HepG2 (cell line): ENCODE results near the gene C13orf46. TPM values are rescaled to one million over a fixed set of nuclear protein-coding genes. Genes with fewer than 3 reads are reported as not detected.

Experiments
- ATAC-seq: fragments of 200-7000 bp; cut with Tn5 transposase; 3 replicates; pipeline ENCODE4 v1.9.1; 2020; ENCODE audit warnings: mild to moderate bottlenecking, moderate library complexity
- BruUV-seq: library from RNA; stranded (reverse); fragments of 400-500 nt; replicated peaks from 2 replicates; lab custom pipeline; 2021; lab: Mats Ljungman, UMichigan
- CTCF ChIA-PET: fragments of 300-600 bp; formaldehyde crosslinking; extraction: SDS; loops from one replicate; lab custom pipeline; 2021; ENCODE audit warnings: low total read pairs, inconsistent platforms, low intra/inter-chr PET ratio; lab: Yijun Ruan, JAX
- POLR2A ChIA-PET: fragments of 350-600 bp; sonication (Branson Sonifier 250); formaldehyde crosslinking; loops from one replicate; lab custom pipeline; 2020; ENCODE audit warnings: antibody characterized with exemption, inconsistent platforms; lab: Yijun Ruan, JAX
- DNase-seq: peaks from one replicate; pipeline ENCODE4 v3.0.0-alpha.2; 2015; ENCODE audit warnings: low spot score
- FAIRE-seq: peaks from 3 replicates; lab custom pipeline; 2011; peaks lifted over from hg19 to GRCh38; lab: Jason Lieb, UNC
- H2AFZ ChIP-seq: one replicate; pipeline ENCODE4 v1.6.1; 2011; ENCODE audit warnings: low read length, inconsistent platforms
- H3K27ac ChIP-seq: fragments of 300-600 bp; 3 replicates; pipeline ENCODE4 v1.8.0; 2011; ENCODE audit warnings: mixed run types, mild to moderate bottlenecking, mixed read lengths, low read length, inconsistent platforms; ENCODE audit not compliant: insufficient read depth; ENCODE audit errors: extremely low read length
- H3K27me3 ChIP-seq, 2 experiments: fragments of 200-600 bp in 1 of 2; 2 replicates in 1 of 2; 3 replicates in 1 of 2; pipeline versions ENCODE4 v1.6.0 to v1.8.0; 2011; ENCODE audit warnings: low read length in 2 of 2, mild to moderate bottlenecking in 2 of 2, moderate library complexity in 2 of 2, inconsistent platforms in 1 of 2; ENCODE audit not compliant: insufficient read depth in 2 of 2, control insufficient read depth in 1 of 2
- H3K36me3 ChIP-seq, 2 experiments: fragments of 200-600 bp in 1 of 2; replicated peaks in 1 of 2; 2 replicates in 1 of 2; 3 replicates in 1 of 2; pipeline versions ENCODE4 v1.5.1 to v1.8.0; 2011; ENCODE audit warnings: low read length in 2 of 2, inconsistent platforms in 1 of 2; ENCODE audit not compliant: insufficient read depth in 2 of 2, control insufficient read depth in 1 of 2
- H3K4me1 ChIP-seq: 2 replicates; pipeline ENCODE4 v1.5.1; 2012; ENCODE audit warnings: low read length, inconsistent platforms; ENCODE audit not compliant: insufficient read depth
- H3K4me2 ChIP-seq: 2 replicates; pipeline ENCODE4 v1.6.0; 2011; ENCODE audit warnings: low read depth, low read length, inconsistent platforms
- H3K4me3 ChIP-seq, 3 experiments: fragments of 200-600 bp in 1 of 3; sonication (generic), shearing (Covaris generic) in 1 of 3; replicated peaks in 1 of 3; 2 replicates each; pipeline ENCODE4 v1.5.1; 2011 to 2016; ENCODE audit warnings: low read length in 3 of 3, inconsistent platforms in 2 of 3, low read depth in 2 of 3, mild to moderate bottlenecking in 2 of 3, control low read depth in 1 of 3, mixed read lengths in 1 of 3; ENCODE audit not compliant: insufficient read depth in 1 of 3
- H3K79me2 ChIP-seq: one replicate; pipeline ENCODE4 v1.6.1; 2011; ENCODE audit warnings: low read length, inconsistent platforms; ENCODE audit not compliant: insufficient read depth
- H3K9ac ChIP-seq: 2 replicates; pipeline ENCODE4 v1.6.0; 2011; ENCODE audit warnings: mild to moderate bottlenecking, low read depth, low read length, inconsistent platforms; ENCODE audit not compliant: insufficient read depth
- H3K9me3 ChIP-seq: 2 replicates; pipeline ENCODE4 v1.5.1; 2012; ENCODE audit warnings: mild to moderate bottlenecking, low read length
- H4K20me1 ChIP-seq: 2 replicates; pipeline ENCODE4 v1.6.0; 2011; ENCODE audit warnings: inconsistent platforms, mild to moderate bottlenecking, low read length, moderate library complexity; ENCODE audit not compliant: insufficient read depth
- BHLHE40 ChIP-seq: IDR thresholded peaks from 2 replicates; pipeline ENCODE4 v1.6.1; 2011; ENCODE audit warnings: low read length, improper control_type of control experiment
- ETV6 ChIP-seq: sonication (generic); formaldehyde crosslinking; conservative IDR thresholded peaks from 2 replicates; pipeline ENCODE4 v1.4.0; 2020; ENCODE audit warnings: missing genetic modification reagents
- GPBP1L1 ChIP-seq: sonication (generic); formaldehyde crosslinking; IDR thresholded peaks from 2 replicates; pipeline ENCODE4 v1.5.0; 2020; ENCODE audit warnings: mild to moderate bottlenecking, missing genetic modification reagents
- KLF12 ChIP-seq: sonication (generic); formaldehyde crosslinking; IDR thresholded peaks from 2 replicates; pipeline ENCODE4 v1.4.0; 2020; ENCODE audit warnings: missing genetic modification reagents, borderline replicate concordance
- RNF219 ChIP-seq: sonication (generic); formaldehyde crosslinking; IDR thresholded peaks from 2 replicates; pipeline ENCODE4 v1.5.0; 2020; ENCODE audit warnings: mild to moderate bottlenecking, missing genetic modification reagents
- SP4 ChIP-seq: sonication (generic); formaldehyde crosslinking; IDR thresholded peaks from 2 replicates; pipeline ENCODE4 v1.8.1; 2023; ENCODE audit warnings: mild to moderate bottlenecking, missing genetic modification reagents
- SRSF4 ChIP-seq: fragments of 200-400 bp; formaldehyde crosslinking; IDR thresholded peaks from one replicate; pipeline ENCODE4 v1.6.1; 2018; ENCODE audit warnings: mild to moderate bottlenecking, low read depth, low read length, moderate library complexity; ENCODE audit not compliant: poor library complexity, severe bottlenecking
- TBX2 ChIP-seq: sonication (generic); formaldehyde crosslinking; IDR thresholded peaks from 2 replicates; pipeline ENCODE4 v1.5.0; 2020; ENCODE audit warnings: missing genetic modification reagents, mild to moderate bottlenecking, borderline replicate concordance
- ZKSCAN5 ChIP-seq: sonication (generic); formaldehyde crosslinking; IDR thresholded peaks from 2 replicates; pipeline ENCODE4 v1.5.1; 2020; ENCODE audit warnings: mild to moderate bottlenecking, missing genetic modification reagents
- ZNF12 ChIP-seq: sonication (generic); formaldehyde crosslinking; IDR thresholded peaks from 2 replicates; pipeline ENCODE4 v1.5.0; 2020; ENCODE audit warnings: missing genetic modification reagents
- WGBS: methylation state at CpG from one replicate; pipeline ENCODE4 v1.1.6; 2017; ENCODE audit warnings: low lambda C conversion rate; 5-methylcytosine and 5-hydroxymethylcytosine counted together
- in situ Hi-C: cut with HindIII; loops from 2 replicates; pipeline ENCODE4 v1.10.0; 2017; ENCODE audit warnings: low pct_unique_long_range_greater_than_20kb; ENCODE audit not compliant: extremely low pct_ligation_motif_present
- intact Hi-C: fragments of 100-400 bp; cut with micrococcal nuclease; formaldehyde crosslinking; loops from one replicate; pipeline ENCODE4 v1.10.0; 2022; ENCODE audit not compliant: unreplicated experiment
- polyA plus RNA-seq, 8 experiments: library from polyadenylated mRNA; depleted of rRNA in 3 of 8; stranded (reverse) in 7 of 8; unstranded in 1 of 8; fragments of >200 nt; fragmentation: Illumina TruSeq in 4 of 8; extraction: Trizol in 4 of 8; gene quantifications; 2 replicates each; pipeline versions ENCODE4 v1.2.1 to v1.2.3, GENCODE V29; 2011 to 2016; ENCODE audit warnings: low read depth in 4 of 8, missing spikeins in 1 of 8, mixed read lengths in 1 of 8; ENCODE audit not compliant: insufficient read depth in 1 of 8
- total RNA-seq, 5 experiments: library from RNA; depleted of rRNA; stranded (reverse); fragments of >200 nt; fragmentation: Illumina TruSeq; extraction: Trizol; gene quantifications; 2 replicates each; pipeline ENCODE4 v1.2.3, GENCODE V29; 2016; ENCODE audit warnings: low read depth in 1 of 5
- TF ChIP-seq, protein P1 (sequence below): sonication (generic); formaldehyde crosslinking; IDR thresholded peaks from 2 replicates; pipeline ENCODE4 v1.4.0; 2020; ENCODE audit warnings: missing genetic modification reagents, mild to moderate bottlenecking, borderline replicate concordance

C13orf46 gene
- total and polyA plus RNA-seq, 2 of the 13 experiments (the other 11 are each of a cell fraction or from before 2014, with no cell fraction given), result 0.01 TPM; not detected in 1

DNA sequence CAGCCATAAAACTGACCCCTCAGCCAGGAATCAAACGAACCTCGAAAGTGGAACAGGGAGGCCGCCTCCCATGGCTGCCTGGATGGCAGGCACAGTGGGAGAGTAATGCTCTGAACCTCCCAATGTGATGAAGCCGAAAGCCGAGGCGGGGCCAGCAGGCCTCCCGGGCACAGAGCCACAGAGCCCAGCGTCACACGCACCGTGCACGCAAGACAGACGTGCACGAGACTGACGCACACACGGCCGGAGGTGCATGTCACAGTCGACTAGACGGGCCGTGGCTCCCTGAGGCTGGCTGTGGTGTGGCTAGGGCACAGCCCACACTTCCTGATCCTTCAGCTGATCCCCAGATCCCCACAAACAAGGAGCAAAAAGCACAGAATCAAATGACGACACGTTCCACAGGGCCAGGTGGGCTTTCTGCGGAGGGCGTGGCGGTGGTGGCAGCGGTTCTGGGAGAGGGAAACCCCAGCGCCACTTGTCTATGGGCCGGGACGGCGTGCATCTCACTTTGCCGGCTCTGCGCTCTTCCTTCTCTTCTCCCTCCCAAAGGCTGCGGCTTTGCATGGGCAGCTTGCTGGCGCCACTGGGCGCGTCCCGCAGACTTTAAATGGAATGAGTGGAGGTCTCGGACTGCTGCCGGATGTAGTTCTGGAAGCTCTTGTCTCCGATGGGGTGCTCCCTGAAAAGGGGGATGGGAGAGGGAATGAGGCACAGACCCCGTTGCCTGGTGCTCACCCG is 5.0 kb upstream of the C13orf46 start:
- no peak overlapping the region for H3K27ac ChIP-seq
- H3K4me1 ChIP-seq, result no peaks in the 10 kb centered on the region
- no peak for TF ChIP-seq RNF219
- TF ChIP-seq BHLHE40, result 0 out of 2 replicates have a peak, but pooled peaks have one; percentile 42
- H3K79me2 ChIP-seq, result no peaks in the 10 kb centered on the region
- peaks cover 3 to 18% of the 10 kb centered on the region in 2 experiments; a peak in 3 of 5 replicates for H3K27me3 ChIP-seq
- BruUV-seq, result no TSS peak
- no peaks in the 10 kb centered on the region for H4K20me1 ChIP-seq
- no peak for DNase-seq
- no peaks in the 10 kb centered on the region for H3K9me3 ChIP-seq
- CTCF ChIA-PET, result no interaction called here
- H3K36me3 ChIP-seq, result no peaks in the 10 kb centered on the region
- intact Hi-C loops (no loop called here), in situ Hi-C loops (no loop called here)
- H3K4me3 ChIP-seq, result no peak overlapping the region
- WGBS, result 45% methylated on average over 16 of the region's 41 CpGs
- POLR2A ChIA-PET, result no interaction called here
- H3K4me2 ChIP-seq, result no peak overlapping the region
- ATAC-seq, result no peak; the same call in 2 of the 3 replicates
- no peak overlapping the region for H3K9ac ChIP-seq
- no peak overlapping the region for H2AFZ ChIP-seq
- FAIRE-seq, result no peak

DNA sequence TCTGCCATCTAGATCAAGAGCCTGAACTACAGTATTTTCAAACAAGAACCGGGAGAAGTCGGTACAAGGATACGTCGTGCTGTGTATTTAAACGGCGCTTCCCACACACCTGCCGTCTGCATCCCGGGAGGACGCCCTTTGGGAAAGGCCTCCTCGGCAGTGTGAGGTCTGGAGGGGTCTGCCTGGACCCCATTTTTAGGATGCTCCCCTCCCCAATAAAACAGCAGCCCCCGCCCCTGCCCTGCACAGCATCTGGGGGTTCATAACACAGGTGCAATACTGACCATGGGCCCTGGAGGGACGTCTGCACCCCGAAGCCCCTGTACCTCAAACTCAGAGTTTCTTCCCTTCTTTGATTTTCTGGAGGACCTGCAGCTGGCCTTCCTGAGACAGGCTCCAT is 4.1 kb upstream of the C13orf46 start:
- POLR2A ChIA-PET, result no interaction called here
- CTCF ChIA-PET, result no interaction called here
- Histone ChIP-seq H3K4me3 (no peak overlapping the region), H3K27me3 (peaks cover 6 to 27% of the 10 kb centered on the region in 2 experiments; a peak in 4 of 5 replicates), H3K9me3 (no peaks in the 10 kb centered on the region), H2AFZ (no peak overlapping the region), H3K79me2 (no peaks in the 10 kb centered on the region), H3K27ac (no peak overlapping the region), H3K36me3 (no peaks in the 10 kb centered on the region), H3K4me2 (no peak overlapping the region), H4K20me1 (no peaks in the 10 kb centered on the region), H3K4me1 (no peaks in the 10 kb centered on the region), H3K9ac (no peak overlapping the region)
- no peak for FAIRE-seq
- WGBS, result 31% methylated on average over 12 of the region's 13 CpGs
- intact Hi-C loops (no loop called here), in situ Hi-C loops (no loop called here)
- BruUV-seq, result no TSS peak
- no peak for ATAC-seq
- DNase-seq, result no peak
- TF ChIP-seq GPBP1L1 (CRISPR knock-in tag), result no peak
- TF ChIP-seq ETV6, result no peak
- TF ChIP-seq SP4, result no peak
- no peak for TF ChIP-seq KLF12 (CRISPR knock-in tag)
- TF ChIP-seq, protein P1, sequence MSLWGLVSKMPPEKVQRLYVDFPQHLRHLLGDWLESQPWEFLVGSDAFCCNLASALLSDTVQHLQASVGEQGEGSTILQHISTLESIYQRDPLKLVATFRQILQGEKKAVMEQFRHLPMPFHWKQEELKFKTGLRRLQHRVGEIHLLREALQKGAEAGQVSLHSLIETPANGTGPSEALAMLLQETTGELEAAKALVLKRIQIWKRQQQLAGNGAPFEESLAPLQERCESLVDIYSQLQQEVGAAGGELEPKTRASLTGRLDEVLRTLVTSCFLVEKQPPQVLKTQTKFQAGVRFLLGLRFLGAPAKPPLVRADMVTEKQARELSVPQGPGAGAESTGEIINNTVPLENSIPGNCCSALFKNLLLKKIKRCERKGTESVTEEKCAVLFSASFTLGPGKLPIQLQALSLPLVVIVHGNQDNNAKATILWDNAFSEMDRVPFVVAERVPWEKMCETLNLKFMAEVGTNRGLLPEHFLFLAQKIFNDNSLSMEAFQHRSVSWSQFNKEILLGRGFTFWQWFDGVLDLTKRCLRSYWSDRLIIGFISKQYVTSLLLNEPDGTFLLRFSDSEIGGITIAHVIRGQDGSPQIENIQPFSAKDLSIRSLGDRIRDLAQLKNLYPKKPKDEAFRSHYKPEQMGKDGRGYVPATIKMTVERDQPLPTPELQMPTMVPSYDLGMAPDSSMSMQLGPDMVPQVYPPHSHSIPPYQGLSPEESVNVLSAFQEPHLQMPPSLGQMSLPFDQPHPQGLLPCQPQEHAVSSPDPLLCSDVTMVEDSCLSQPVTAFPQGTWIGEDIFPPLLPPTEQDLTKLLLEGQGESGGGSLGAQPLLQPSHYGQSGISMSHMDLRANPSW (CRISPR knock-in tag), result no peak
- TF ChIP-seq ZNF12 (CRISPR knock-in tag), result no peak
- TF ChIP-seq TBX2 (CRISPR knock-in tag), result no peak
- no peak for TF ChIP-seq ZKSCAN5 (CRISPR knock-in tag)
- TF ChIP-seq SRSF4, result no peak
